SK-N-SH (cell line): ENCODE data around the gene PRKD2.

Source experiments
- CTCF ChIP-seq: fragments of 200-600 bp; sonication (generic); IDR thresholded peaks from 2 replicates; pipeline ENCODE4 v1.6.1; 2017; ENCODE audit warnings: antibody characterized with exemption, mild to moderate bottlenecking, moderate library complexity
- ELF1 ChIP-seq: IDR thresholded peaks from 2 replicates; pipeline ENCODE4 v1.4.0; 2012
- EZH2phosphoT487 ChIP-seq: fragments of 200-600 bp; sonication (generic); IDR thresholded peaks from 2 replicates; pipeline ENCODE4 v1.6.1; 2017; ENCODE audit warnings: low read depth, mixed run types, mild to moderate bottlenecking, antibody characterized with exemption, moderate library complexity, borderline replicate concordance
- FOXM1 ChIP-seq: IDR thresholded peaks from 2 replicates; pipeline ENCODE4 v1.4.0; 2012; ENCODE audit warnings: low read depth, mild to moderate bottlenecking
- GATA2 ChIP-seq: sonication (generic); formaldehyde crosslinking; IDR thresholded peaks from 2 replicates; pipeline ENCODE4 v1.5.0; 2020; ENCODE audit warnings: mild to moderate bottlenecking, missing genetic modification reagents
- MXI1 ChIP-seq: IDR thresholded peaks from 2 replicates; pipeline ENCODE4 v1.6.1; 2012; ENCODE audit warnings: mild to moderate bottlenecking, low read depth, low read length, improper control_type of control experiment
- POLR2AphosphoS5 ChIP-seq: IDR thresholded peaks from 2 replicates; pipeline ENCODE4 v1.6.1; 2012; ENCODE audit warnings: low read depth, low read length
- RAD21 ChIP-seq: IDR thresholded peaks from 2 replicates; pipeline ENCODE4 v1.6.1; 2012; ENCODE audit warnings: mild to moderate bottlenecking, low read length
- RCOR1 ChIP-seq: fragments of 150-350 bp; IDR thresholded peaks from 2 replicates; pipeline ENCODE4 v1.6.1; 2017; ENCODE audit warnings: antibody characterized with exemption, low read length
- YY1 ChIP-seq: IDR thresholded peaks from 2 replicates; pipeline ENCODE4 v1.4.0; 2012; ENCODE audit warnings: low read depth, mild to moderate bottlenecking
- ZBTB33 ChIP-seq: IDR thresholded peaks from 2 replicates; pipeline ENCODE4 v1.4.0; 2012; ENCODE audit warnings: low read depth, borderline replicate concordance
- TF ChIP-seq, protein P1 (sequence below): IDR thresholded peaks from 2 replicates; pipeline ENCODE4; 2012

GRCh38 chr19:46764817-46765291 lies 47.9 kb upstream of the PRKD2 start:
- TF ChIP-seq CTCF (no peak), YY1 (no peak), GATA2 (CRISPR knock-in tag) (no peak), ELF1 (no peak), RAD21 (no peak), ZBTB33 (no peak), MXI1 (no peak), POLR2AphosphoS5 (no peak), RCOR1 (no peak), EZH2phosphoT487 (no peak), FOXM1 (no peak)
- TF ChIP-seq, protein P1, sequence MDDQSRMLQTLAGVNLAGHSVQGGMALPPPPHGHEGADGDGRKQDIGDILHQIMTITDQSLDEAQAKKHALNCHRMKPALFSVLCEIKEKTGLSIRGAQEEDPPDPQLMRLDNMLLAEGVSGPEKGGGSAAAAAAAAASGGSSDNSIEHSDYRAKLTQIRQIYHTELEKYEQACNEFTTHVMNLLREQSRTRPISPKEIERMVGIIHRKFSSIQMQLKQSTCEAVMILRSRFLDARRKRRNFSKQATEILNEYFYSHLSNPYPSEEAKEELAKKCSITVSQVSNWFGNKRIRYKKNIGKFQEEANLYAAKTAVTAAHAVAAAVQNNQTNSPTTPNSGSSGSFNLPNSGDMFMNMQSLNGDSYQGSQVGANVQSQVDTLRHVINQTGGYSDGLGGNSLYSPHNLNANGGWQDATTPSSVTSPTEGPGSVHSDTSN = no peak
